GM13976 (cell line): Measurements from ENCODE around the gene SLC8A1.

ENCODE experiments used
- DNase-seq: peaks from one replicate; pipeline ENCODE4 v3.0.0; 2012; ENCODE audit warnings: low spot score
- in situ Hi-C: fragments of 300-500 bp; cut with MboI; formaldehyde crosslinking; loops from one replicate; pipeline ENCODE4 v1.12.0; 2022; ENCODE audit warnings: low sequenced_read_pairs, mixed read lengths, inconsistent platforms; ENCODE audit not compliant: unreplicated experiment
- TF ChIP-seq, protein P1 (sequence below): IDR thresholded peaks from 2 replicates; pipeline ENCODE4 v1.5.1; 2012; ENCODE audit warnings: borderline replicate concordance, mild to moderate bottlenecking; ENCODE audit not compliant: insufficient read depth; ENCODE audit errors: extremely low read depth, missing control alignments, control extremely low read depth

SLC8A1 gene

DNA sequence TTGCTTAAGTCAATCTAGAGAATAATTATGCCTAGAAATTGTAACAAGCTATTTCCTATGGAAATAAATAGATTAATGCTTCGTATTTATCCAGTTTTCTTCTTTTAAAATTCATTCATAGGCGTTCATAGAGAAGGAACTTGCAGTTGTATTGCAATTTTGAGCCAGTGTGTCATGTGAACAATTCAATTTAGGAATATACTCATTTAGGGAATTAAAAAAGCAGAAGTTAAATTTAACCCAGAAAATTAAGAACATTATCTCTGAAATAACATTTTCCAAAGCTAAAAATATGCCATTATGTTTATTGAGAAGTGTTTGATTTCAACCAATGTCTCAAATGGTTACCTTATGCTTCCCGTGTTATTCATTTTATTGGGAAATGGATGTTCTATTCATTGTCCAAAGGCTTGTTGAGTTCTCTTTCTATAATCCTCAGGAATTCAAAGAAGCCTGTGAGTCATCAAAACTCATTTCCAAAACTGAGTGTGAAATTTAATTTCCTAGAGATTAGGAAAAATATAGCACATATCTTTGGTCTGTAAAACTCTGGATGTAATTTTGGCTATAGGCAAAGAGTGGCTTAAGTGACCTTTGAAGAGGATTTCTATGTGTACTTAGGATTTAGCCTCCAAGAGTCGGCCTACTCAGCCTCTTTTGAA, 99.7 kb downstream of the SLC8A1 start:
- no peak for DNase-seq
- TF ChIP-seq, protein P1, sequence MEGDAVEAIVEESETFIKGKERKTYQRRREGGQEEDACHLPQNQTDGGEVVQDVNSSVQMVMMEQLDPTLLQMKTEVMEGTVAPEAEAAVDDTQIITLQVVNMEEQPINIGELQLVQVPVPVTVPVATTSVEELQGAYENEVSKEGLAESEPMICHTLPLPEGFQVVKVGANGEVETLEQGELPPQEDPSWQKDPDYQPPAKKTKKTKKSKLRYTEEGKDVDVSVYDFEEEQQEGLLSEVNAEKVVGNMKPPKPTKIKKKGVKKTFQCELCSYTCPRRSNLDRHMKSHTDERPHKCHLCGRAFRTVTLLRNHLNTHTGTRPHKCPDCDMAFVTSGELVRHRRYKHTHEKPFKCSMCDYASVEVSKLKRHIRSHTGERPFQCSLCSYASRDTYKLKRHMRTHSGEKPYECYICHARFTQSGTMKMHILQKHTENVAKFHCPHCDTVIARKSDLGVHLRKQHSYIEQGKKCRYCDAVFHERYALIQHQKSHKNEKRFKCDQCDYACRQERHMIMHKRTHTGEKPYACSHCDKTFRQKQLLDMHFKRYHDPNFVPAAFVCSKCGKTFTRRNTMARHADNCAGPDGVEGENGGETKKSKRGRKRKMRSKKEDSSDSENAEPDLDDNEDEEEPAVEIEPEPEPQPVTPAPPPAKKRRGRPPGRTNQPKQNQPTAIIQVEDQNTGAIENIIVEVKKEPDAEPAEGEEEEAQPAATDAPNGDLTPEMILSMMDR = no peak
- in situ Hi-C loops = no loop called here

DNA sequence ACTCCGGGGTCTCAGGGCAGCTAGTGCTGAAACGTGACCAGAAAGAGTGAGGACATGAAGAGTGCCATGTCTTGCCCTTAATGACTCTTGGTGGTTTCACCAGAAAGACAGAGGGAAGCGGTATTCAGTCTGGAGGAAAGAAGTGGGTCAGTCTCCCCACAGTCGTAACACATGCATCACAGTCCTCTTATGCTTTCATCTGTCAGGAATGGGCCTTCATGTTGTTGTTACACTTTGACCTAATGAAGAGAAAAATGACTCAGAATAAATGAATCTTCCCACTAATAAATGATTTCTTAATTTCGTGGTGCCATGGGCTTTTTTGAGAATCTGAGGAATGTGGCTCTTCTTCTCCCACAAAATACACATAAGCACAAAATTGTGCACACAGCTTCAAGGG, 103.2 kb downstream of the SLC8A1 start:
- no peak for DNase-seq
- TF ChIP-seq, protein P1 = no peak
- in situ Hi-C loops = no loop called here

DNA sequence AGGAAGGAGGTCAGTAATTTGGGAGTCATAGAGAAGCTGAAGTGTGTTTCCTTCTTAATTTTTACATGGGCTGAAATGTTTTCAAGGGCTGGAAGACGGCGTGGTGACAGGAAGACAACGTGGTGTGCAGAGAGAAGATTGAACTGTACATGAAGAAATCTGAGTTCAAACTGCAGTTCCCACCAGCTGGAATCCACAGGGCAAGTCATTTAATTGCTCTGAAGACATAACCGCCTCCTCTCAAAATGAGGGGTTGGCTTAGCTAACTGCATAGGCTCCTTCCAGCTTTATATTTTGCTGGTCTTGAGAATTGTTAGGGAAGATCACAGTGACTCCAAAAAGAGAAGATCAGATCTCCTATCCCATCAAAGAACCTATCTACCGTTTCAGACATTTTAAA, 103.9 kb downstream of the SLC8A1 start:
- in situ Hi-C loops = no loop called here
- no peak for DNase-seq
- TF ChIP-seq, protein P1 = no peak

DNA sequence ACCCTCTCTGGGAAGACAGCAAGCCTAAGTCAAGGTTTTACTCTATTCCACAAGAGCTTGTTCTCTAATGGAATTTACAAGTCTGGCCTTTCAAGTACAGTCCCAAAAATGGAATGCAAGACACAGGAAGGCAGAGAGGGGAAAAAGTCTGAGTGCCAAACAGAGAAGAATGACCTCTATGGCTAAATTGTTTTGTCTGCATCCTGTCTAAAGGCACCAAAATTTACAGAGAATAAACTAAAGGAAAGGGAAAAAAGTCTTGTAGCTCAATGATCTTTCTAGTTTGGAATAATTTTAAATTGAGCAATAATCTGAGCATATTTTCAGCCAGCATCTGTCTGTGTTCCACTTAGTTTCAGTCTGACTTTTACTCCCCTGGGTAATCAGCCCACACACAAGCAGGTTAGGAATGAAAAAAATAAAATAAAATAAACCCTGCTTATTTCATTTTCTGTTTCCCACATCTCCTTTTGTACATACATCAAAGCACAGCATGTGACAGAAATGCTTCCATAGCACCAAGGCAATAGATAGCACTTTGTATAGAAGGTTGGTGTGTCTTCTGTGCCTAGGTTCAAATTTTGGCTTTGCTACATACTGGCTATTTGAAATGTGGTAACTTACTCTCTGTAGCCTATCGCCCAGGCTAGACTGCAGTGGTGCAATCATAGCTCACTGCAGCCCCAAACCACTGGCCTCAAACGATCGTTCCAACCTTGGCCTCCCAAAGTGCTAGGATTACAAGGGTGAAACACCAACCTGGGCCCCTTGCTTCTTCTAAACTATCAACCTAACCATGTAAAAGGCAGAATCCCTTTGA, 105.1 kb downstream of the SLC8A1 start:
- no peak for DNase-seq
- in situ Hi-C loops = no loop called here
- TF ChIP-seq, protein P1 = no peak

DNA sequence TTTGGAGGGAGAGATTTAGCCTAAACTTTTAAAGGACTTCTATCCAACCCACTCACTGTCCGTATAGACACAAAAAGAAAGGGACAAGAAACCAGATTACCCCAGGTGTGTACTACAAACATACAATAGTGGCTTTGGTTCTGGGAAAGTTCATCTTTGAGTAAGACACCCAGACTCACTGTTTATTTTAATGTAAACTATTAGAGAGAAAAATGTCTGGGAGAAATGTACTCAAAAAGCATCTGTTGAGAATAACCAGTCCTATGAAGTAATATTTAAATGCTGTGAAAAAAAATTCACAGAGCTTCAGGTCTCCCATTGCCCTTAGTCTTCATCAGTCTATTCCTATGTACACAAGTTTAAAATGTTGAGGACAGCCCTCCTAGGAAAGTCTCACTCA, 107.5 kb downstream of the SLC8A1 start:
- in situ Hi-C loops = no loop called here

DNA sequence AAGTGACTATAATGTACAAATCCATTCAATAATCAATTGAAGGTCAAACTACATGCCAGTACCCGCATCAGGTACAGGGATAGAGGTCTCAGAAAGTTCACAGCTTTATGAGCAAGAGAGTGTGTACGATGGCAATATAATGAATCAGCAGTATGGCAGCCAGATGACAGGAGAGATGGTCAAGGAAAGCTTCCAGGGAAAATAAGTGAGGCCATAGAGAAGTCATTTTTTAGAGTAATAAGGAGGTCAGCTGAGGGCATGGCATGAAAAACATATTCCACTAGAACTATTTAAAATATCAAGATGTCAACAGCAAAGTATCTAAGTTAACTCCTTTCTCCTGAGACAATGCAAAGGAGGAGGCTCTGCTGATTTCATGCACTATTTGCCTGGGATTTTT, 108.0 kb downstream of the SLC8A1 start:
- in situ Hi-C loops = no loop called here
- no peak for DNase-seq

More for the DNA sequence above, 107.5 kb downstream of the SLC8A1 start:
- DNase-seq = no peak
- TF ChIP-seq, protein P1 = no peak

More for the DNA sequence above, 108.0 kb downstream of the SLC8A1 start:
- TF ChIP-seq, protein P1 = no peak
